Small intestine (tissue), 7 donors: ENCODE data around the gene QRICH1. TPM values are rescaled to one million over a fixed set of nuclear protein-coding genes. Genes with fewer than 3 reads are reported as not detected.

Source experiments
- DNase-seq, 2 donors: peaks; one replicate each; pipeline versions ENCODE4 v3.0.0 to v3.0.0-alpha.2; 2013
- FAIRE-seq: peaks from 2 replicates; lab custom pipeline; 2012; peaks lifted over from hg19 to GRCh38; lab: Jason Lieb, UNC
- H3K27ac ChIP-seq, 3 donors: one replicate each; pipeline ENCODE4 v1.5.1; 2013; ENCODE audit warnings: low read length in 2 of 3, mild to moderate bottlenecking in 2 of 3, control low read depth in 1 of 3, inconsistent platforms in 1 of 3, low read depth in 1 of 3, moderate library complexity in 1 of 3
- H3K27me3 ChIP-seq, 3 donors: one replicate each; pipeline ENCODE4 v1.6.1; 2013; ENCODE audit warnings: low read length in 3 of 3, inconsistent platforms in 1 of 3; ENCODE audit not compliant: control insufficient read depth in 3 of 3, insufficient read depth in 3 of 3
- H3K36me3 ChIP-seq, 3 donors: one replicate each; pipeline ENCODE4 v1.6.1; 2013; ENCODE audit warnings: low read length in 3 of 3, inconsistent platforms in 1 of 3, low read depth in 1 of 3, mild to moderate bottlenecking in 1 of 3, moderate library complexity in 1 of 3; ENCODE audit not compliant: control insufficient read depth in 3 of 3, insufficient read depth in 2 of 3
- H3K4me1 ChIP-seq, 3 donors: one replicate each; pipeline ENCODE4 v1.6.1; 2013; ENCODE audit warnings: low read length in 2 of 3, inconsistent platforms in 1 of 3, low read depth in 1 of 3, mild to moderate bottlenecking in 1 of 3, moderate library complexity in 1 of 3; ENCODE audit not compliant: control insufficient read depth in 3 of 3, insufficient read depth in 2 of 3
- H3K4me3 ChIP-seq, 3 donors: one replicate each; pipeline ENCODE4 v1.5.1; 2013; ENCODE audit warnings: low read length in 3 of 3, control low read depth in 1 of 3, inconsistent platforms in 1 of 3, low read depth in 1 of 3, mild to moderate bottlenecking in 1 of 3, moderate library complexity in 1 of 3
- H3K9me3 ChIP-seq, 2 donors: one replicate each; pipeline ENCODE4 v1.6.1; 2013; ENCODE audit warnings: low read depth in 1 of 2, low read length in 1 of 2; ENCODE audit not compliant: control insufficient read depth in 2 of 2, insufficient read depth in 1 of 2
- WGBS, 3 donors: extraction: QIAGEN DNeasy Blood & Tissue Kit; methylation state at CpG; one replicate each; pipeline ENCODE4 v1.1.7; 2013; 5-methylcytosine and 5-hydroxymethylcytosine counted together
- polyA plus RNA-seq, 4 donors: library from polyadenylated mRNA; stranded (reverse) in 3 of 4; unstranded in 1 of 4; fragments of 200-250 nt in 3 of 4; fragments of 120-200 nt in 1 of 4; gene quantifications; one replicate each; pipeline versions ENCODE4 v1.2.1 to v1.2.3, GENCODE V29; 2013
- donor health status: healthy with polysubstance abuse.
- donor health status: control.
- donor health status: control.
- donor health status: Bipolar disorder and iron deficiency.
- donor health status: healthy.

QRICH1 gene
- polyA plus RNA-seq, 4 donors: 27.9 to 57.8 (median 38.8) TPM

- FAIRE-seq (no peak), DNase-seq (no peak)
- Histone ChIP-seq H3K9me3 (no peaks in the 10 kb centered on the region), H3K27me3 (no peaks in the 10 kb centered on the region), H3K4me1 (peaks cover 0 to 16% (median 4%) of the 10 kb centered on the region in 3 donors), H3K4me3 (peak overlapping the region in 2 of 3 donors; percentile 54 to 56), H3K27ac (peak overlapping the region in 2 of 3 donors; percentile 51 to 92), H3K36me3 (peaks cover 0 to 42% (median 0%) of the 10 kb centered on the region in 3 donors)
- 56 to 62% (median 58%) methylated on average over 9 of the region's 9 CpGs for WGBS, 3 donors
These were observed 38.2 kb upstream of the QRICH1 start for GRCh38 chr3:49132073-49132436.

- FAIRE-seq (no peak), DNase-seq (no peak)
- no peaks in the 10 kb centered on the region for H3K9me3 ChIP-seq
- H3K27me3 ChIP-seq: no peaks in the 10 kb centered on the region
- H3K27ac ChIP-seq: peak overlapping the region in 1 of 3 donors; percentile 92
- peak overlapping the region in 1 of 3 donors; percentile 54 for H3K4me3 ChIP-seq
- 90 to 93% (median 91%) methylated on average over 6 of the region's 6 CpGs for WGBS, 3 donors
- H3K4me1 ChIP-seq: peaks cover 0 to 16% (median 4%) of the 10 kb centered on the region in 3 donors
- H3K36me3 ChIP-seq: peaks cover 0 to 47% (median 0%) of the 10 kb centered on the region in 3 donors
These were observed 37.7 kb upstream of the QRICH1 start for GRCh38 chr3:49131576-49131975.

- no peak overlapping the region for H3K4me3 ChIP-seq
- no peak overlapping the region for H3K27ac ChIP-seq
- FAIRE-seq: no peak
- H3K36me3 ChIP-seq: peaks cover 0 to 52% (median 0%) of the 10 kb centered on the region in 3 donors
- H3K4me1 ChIP-seq: peaks cover 0 to 16% (median 4%) of the 10 kb centered on the region in 3 donors
- no peaks in the 10 kb centered on the region for H3K9me3 ChIP-seq
- DNase-seq: no peak
- 80 to 91% (median 82%) methylated on average over 12 of the region's 12 CpGs for WGBS, 3 donors
- no peaks in the 10 kb centered on the region for H3K27me3 ChIP-seq
These were observed 37.2 kb upstream of the QRICH1 start for GRCh38 chr3:49131040-49131439.

GRCh38 chr3:49124991-49125670 is 31.3 kb upstream of the QRICH1 start:
- H3K4me1 ChIP-seq: no peaks in the 10 kb centered on the region
- no peaks in the 10 kb centered on the region for H3K9me3 ChIP-seq
- H3K4me3 ChIP-seq: no peak overlapping the region
- 79 to 82% (median 82%) methylated on average over 14 of the region's 14 CpGs for WGBS, 3 donors
- no peak overlapping the region for H3K27ac ChIP-seq
- no peaks in the 10 kb centered on the region for H3K27me3 ChIP-seq
- no peak for FAIRE-seq
- H3K36me3 ChIP-seq: peaks cover 0 to 84% (median 0%) of the 10 kb centered on the region in 3 donors
- DNase-seq: no peak

GRCh38 chr3:49124203-49124602 is 30.3 kb upstream of the QRICH1 start:
- no peak overlapping the region for H3K27ac ChIP-seq
- FAIRE-seq (no peak), DNase-seq (no peak)
- peaks cover 0 to 8% (median 5%) of the 10 kb centered on the region in 3 donors for H3K4me1 ChIP-seq
- no peak overlapping the region for H3K4me3 ChIP-seq
- H3K27me3 ChIP-seq: no peaks in the 10 kb centered on the region
- H3K9me3 ChIP-seq: no peaks in the 10 kb centered on the region
- WGBS, 3 donors: 76 to 86% (median 77%) methylated on average over 7 of the region's 7 CpGs
- peaks cover 0 to 79% (median 0%) of the 10 kb centered on the region in 3 donors for H3K36me3 ChIP-seq

DNA sequence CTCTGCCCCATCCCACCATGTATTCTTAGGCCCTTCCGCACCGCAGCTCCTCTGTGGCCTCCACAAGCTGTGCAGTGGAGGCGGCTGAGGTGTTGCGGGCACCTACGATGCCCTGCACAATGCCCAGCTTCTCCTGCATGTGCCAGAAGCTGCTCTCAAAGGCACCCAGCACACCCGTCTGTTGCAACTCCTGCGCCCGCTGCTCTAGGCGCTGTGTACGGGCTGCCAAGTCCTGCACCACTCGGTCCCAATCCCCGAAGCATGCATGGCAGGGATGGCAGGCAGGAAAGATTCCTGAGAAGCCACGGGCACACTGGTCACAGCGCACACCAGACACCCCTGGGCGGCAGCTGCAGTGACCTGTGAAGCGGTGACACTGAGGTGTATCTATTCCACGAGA is 29.8 kb upstream of the QRICH1 start:
- 93 to 95% (median 94%) methylated on average over 17 of the region's 17 CpGs for WGBS, 3 donors
- no peaks in the 10 kb centered on the region for H3K27me3 ChIP-seq
- no peak overlapping the region for H3K27ac ChIP-seq
- DNase-seq (no peak), FAIRE-seq (no peak)
- peaks cover 0 to 79% (median under 1%) of the 10 kb centered on the region in 3 donors for H3K36me3 ChIP-seq
- peaks cover 0 to 11% (median 6%) of the 10 kb centered on the region in 3 donors for H3K4me1 ChIP-seq
- H3K4me3 ChIP-seq: no peak overlapping the region
- H3K9me3 ChIP-seq: no peaks in the 10 kb centered on the region

DNA sequence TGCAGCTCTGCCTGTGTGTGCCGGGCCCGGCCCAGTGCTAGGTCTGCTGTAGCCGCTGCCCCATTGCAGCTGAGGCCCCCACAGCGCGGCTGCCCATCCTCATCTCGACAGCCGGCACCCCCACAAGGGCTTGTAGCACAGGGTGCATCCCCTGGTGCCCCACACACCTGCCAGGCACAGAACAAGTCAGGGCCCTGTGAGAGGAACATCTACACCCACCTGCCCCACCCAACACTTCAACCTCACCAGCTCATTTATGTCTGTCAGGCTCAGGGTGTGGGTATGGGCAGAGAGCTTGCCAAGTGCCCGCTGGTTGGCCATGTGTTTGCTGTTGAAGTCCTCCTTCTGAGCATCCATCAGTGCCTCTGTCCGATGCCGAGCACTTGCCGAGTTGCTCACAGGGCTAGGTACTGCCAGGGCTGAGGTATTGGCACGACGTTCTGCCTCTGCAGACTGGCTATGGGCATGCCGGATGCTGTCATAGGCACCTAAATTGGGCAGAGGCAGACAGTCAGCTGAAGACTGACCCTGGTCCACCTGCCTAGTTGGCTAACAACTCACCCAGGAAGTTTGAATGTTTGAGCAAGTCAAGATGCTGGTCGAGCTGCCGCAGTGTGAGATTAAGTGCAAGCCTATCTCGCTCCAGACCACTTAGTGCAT is 29.1 kb upstream of the QRICH1 start:
- no peaks in the 10 kb centered on the region for H3K27me3 ChIP-seq
- DNase-seq (no peak), FAIRE-seq (no peak)
- no peak overlapping the region for H3K27ac ChIP-seq
- no peak overlapping the region for H3K4me3 ChIP-seq
- H3K4me1 ChIP-seq: peaks cover 0 to 11% (median 6%) of the 10 kb centered on the region in 3 donors
- WGBS, 3 donors: 93 to 94% (median 93%) methylated on average over 17 of the region's 17 CpGs
- no peaks in the 10 kb centered on the region for H3K9me3 ChIP-seq
- H3K36me3 ChIP-seq: peaks cover 0 to 78% (median 2%) of the 10 kb centered on the region in 3 donors

GRCh38 chr3:49122451-49122850 is 28.6 kb upstream of the QRICH1 start:
- no peaks in the 10 kb centered on the region for H3K27me3 ChIP-seq
- H3K27ac ChIP-seq: no peak overlapping the region
- H3K36me3 ChIP-seq: peaks cover 0 to 82% (median 5%) of the 10 kb centered on the region in 3 donors
- DNase-seq (no peak), FAIRE-seq (no peak)
- H3K9me3 ChIP-seq: no peaks in the 10 kb centered on the region
- WGBS, 3 donors: 88 to 92% (median 91%) methylated on average over 7 of the region's 7 CpGs
- H3K4me3 ChIP-seq: no peak overlapping the region
- H3K4me1 ChIP-seq: peaks cover 0 to 11% (median 6%) of the 10 kb centered on the region in 3 donors
